Epithelial cell of umbilical artery (primary cell): ENCODE data around the gene MBLAC1. TPM values are rescaled to one million over a fixed set of nuclear protein-coding genes. Genes with fewer than 3 reads are reported as not detected.

ENCODE experiments used
- total RNA-seq: library from RNA; depleted of rRNA; stranded (reverse); fragments of >200 nt; gene quantifications from 2 replicates; pipeline ENCODE4 v1.2.3, GENCODE V29; 2014

The MBLAC1 gene, protein sequence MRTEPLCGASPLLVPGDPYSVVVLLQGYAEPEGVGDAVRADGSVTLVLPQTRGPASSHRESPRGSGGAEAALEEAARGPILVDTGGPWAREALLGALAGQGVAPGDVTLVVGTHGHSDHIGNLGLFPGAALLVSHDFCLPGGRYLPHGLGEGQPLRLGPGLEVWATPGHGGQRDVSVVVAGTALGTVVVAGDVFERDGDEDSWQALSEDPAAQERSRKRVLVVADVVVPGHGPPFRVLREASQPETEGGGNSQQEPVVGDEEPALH
- total RNA-seq: 2.7 and 2.9 TPM in 2 replicates

DNA sequence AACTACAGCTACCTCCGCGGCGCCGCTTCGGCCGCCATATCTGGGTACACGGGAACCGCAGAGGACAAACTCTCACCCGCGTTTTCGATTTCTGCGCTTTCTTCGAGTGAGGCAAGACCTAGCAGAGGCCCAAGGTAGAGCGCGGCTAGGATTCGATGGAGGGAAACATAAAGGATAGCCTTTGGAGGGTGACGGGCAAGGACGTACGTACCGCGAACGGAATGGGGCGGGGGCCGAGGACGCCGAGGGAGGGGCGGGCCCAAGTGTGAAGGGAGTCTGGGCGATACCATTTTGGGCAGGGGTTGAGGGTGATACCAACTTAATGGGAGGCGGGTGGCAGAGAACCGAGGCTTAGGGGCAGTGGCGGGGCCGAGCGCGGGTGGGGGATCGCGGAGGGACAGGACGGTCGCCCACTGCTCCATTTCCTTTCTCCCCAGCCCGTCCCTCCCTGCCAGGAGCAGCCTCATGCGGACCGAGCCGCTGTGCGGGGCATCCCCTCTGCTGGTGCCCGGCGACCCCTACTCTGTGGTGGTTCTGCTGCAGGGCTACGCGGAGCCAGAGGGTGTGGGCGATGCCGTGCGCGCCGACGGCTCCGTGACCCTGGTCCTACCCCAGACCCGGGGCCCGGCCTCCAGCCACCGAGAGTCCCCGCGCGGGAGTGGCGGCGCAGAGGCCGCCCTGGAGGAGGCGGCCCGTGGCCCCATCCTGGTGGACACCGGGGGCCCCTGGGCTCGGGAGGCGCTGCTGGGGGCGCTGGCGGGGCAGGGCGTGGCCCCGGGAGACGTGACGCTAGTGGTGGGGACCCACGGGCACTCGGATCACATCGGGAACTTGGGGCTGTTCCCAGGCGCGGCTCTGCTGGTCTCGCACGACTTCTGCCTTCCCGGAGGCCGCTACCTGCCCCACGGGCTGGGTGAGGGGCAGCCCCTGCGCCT, at the start of gene MBLAC1:
Gene MBLAC1, plus strand, starts transcription at position 37 of the 935 bp plus-strand sequence. Its CDS starts 429 bp downstream, at position 466.

DNA sequence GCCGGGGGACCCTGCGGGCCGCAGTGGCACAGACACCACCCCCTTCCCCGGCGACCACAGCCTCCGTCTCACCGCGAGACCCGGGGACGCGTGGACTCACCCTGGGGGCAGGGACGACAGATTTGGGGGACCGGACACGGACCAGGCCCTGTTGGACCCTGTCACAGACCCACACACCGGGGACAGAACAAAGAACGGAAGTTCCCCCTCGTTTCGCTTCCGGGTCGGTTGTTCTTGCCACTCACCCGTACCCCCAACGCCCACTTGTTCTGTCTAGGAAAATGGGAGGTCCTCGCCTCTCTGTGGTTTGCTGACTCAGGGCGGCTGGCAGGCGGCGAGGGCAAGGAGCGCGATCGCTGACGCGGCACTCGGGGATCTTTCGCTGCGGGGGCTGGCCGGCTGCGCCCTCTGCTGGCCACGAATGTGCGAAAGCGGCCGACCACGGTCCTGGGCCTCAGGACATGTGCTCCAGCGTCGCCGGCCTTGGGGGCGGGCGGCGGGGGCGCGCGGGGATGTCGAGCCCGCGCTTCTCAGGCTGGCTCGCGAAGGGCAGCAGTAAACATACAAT, 45.1 kb upstream of the MBLAC1 start, which contains the start of gene ZNF3:
Gene ZNF3, minus strand, starts transcription at position 189 of the 568 bp plus-strand sequence. CDS start 4,366 bp downstream, outside the sequence.

DNA sequence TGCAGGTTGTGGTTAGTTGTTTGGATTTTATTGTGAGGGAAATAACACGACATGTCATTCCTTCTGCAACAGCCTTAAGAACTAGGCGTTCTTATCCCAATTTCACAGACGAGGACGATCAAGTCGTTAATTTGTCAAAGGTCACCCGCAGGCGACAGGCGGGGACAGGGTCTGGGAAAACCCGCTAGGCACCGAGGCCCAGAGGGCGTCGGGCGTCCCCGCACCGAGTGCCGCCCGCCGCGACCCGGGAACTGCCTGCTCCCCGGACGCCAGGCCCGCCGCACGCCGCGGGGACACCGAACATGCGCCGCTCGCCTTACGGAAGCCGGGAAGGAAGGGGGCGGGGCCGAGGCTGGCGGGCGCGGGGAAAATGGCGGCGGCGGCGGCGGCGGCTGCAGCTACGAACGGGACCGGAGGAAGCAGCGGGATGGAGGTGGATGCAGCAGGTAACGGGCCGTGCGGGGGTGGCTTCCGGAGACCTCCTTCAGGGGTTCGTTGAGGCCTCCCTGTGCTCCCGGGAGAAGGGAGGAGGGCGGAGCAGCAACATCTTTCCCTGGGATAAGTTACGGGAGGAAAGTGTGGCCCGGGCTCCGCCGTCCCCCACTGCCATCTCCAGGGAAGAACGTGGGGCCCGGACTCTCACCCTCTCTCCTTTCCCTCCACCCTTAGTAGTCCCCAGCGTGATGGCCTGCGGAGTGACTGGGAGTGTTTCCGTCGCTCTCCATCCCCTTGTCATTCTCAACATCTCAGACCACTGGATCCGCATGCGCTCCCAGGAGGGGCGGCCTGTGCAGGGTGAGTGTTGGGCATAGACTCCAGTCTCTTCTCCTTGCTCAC, 37.9 kb upstream of the MBLAC1 start, which contains the start of gene COPS6:
Gene COPS6, plus strand, starts transcription at position 349 of the 837 bp plus-strand sequence. Its CDS starts 22 bp downstream, at position 371.

DNA sequence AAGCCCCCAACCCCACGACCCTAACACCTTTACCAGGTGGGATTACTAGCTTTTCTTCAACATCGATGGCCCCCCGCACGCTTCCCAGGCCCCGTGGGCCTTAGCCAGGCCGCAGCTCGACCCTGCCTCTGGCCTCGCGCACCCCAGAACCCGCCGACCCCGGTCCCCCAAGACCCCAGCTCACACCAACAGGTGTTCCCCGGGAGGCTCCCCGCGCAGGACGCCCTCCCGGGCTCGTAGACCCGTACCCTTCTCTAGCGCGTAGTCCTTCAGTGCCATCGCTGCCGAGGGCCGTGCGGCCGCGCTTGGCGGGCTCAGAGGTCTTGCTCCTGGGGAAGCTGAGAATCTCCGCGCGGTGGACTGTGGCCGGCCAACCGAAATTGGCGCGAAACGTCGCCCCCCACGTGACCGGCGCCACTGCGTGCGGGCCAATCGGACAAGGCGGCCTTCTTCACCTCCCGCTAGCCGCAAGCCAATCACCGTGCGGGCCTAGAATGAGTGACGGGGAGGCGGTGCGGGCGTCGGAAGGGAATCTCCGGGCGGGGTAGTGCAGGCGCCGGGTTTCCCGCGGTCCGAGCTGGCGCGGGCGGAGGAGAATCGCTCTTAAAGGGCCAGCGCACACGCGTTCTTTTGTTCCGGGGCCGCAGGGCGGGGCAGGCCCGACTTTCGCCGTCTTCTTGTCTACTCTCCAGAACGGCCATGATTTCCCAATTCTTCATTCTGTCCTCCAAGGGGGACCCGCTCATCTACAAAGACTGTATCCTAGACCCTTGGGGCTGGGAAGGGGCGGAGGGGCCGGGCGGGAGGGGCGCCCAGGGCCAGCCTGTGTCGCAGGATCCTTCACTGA, 25.5 kb upstream of the MBLAC1 start, which contains the start of the genes AP4M1 and MCM7:
Gene AP4M1, plus strand, starts transcription at position 628 of the 847 bp plus-strand sequence. Its CDS starts 72 bp downstream, at position 700.
Gene MCM7, minus strand, starts transcription at position 382 of the 847 bp plus-strand sequence. Its CDS starts 103 bp downstream, at position 279.

DNA sequence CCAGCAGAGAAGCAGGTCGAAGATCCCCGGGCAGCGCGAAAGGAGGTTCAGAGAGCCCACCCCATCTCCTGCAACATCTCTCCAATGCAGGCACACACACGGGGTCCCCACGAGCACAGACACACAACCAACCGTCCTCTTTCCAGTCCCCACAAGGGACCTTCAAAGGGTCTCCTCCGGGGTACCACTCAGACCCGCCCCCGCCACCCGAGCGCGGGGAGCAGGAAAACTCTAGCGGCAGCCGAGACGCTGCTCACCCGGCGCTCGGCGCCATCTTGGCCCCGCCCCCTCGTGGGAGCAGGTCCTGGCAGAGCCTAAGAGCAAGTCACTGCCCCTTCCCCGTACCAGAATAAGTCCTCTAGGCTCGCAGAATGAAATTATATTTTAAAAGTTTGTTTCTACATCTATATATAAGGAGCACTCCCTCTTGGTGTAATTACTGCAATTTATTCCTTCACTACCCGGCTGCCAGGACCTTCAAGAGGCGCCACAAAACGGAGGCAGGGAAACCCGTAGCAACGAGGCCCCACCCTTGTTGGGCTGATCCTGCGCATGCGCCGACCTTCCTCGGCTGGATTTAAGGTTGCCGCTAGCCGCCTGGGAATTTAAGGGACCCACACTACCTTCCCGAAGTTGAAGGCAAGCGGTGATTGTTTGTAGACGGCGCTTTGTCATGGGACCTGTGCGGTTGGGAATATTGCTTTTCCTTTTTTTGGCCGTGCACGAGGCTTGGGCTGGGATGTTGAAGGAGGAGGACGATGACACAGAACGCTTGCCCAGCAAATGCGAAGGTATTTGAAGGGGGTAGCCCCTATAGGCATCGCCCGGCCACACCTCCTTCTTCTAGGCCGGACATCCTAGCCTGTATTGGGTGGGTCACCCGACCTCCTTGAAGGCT, 7.4 kb upstream of the MBLAC1 start, which contains the start of the genes CNPY4 and TAF6:
Gene CNPY4, plus strand, starts transcription at position 563 of the 898 bp plus-strand sequence. Its CDS starts 111 bp downstream, at position 674.
Gene TAF6, minus strand, starts transcription at position 287 of the 898 bp plus-strand sequence. CDS start 5,149 bp downstream, outside the sequence.

DNA sequence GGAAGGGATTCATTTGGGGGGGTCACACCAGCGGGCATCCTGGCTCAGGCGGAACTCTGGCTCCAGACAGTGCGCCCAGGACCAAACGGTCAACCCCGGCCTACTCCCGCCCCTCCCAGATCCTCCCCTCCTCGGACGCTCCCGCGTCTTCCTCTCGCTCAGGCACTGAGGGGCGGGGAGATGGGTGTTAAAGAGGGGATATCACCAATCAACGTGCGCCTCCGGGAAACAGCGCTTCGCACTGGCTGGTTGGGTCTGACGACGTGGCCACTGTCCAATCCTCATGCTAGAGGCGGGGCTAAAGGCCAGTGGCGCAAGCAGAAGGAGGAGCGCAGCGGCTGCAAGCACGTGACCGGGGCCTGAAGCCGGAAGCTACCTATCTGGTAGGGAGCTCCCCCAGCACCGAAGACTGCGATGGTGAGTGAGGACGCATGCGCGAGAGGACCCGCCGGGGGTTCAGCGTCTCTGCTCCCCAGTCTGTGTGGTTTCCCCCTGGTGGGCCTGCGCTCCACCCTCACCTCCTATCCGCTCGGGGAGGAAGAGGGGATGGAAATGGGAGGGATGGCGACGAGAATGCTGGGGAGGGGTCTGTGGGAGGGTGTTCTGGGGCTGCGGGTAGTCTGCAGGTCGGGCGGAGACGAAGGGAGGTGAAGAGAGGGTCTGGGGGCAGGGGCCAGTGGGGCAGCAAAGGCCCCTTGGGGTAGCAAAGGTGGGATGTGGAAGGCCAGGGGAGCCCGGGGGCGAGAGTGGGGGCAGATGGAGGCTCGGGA, 22.0 kb downstream of the MBLAC1 start, which contains the start of gene LAMTOR4:
Gene LAMTOR4, plus strand, starts transcription at position 360 of the 770 bp plus-strand sequence. Its CDS starts 55 bp downstream, at position 415.

DNA sequence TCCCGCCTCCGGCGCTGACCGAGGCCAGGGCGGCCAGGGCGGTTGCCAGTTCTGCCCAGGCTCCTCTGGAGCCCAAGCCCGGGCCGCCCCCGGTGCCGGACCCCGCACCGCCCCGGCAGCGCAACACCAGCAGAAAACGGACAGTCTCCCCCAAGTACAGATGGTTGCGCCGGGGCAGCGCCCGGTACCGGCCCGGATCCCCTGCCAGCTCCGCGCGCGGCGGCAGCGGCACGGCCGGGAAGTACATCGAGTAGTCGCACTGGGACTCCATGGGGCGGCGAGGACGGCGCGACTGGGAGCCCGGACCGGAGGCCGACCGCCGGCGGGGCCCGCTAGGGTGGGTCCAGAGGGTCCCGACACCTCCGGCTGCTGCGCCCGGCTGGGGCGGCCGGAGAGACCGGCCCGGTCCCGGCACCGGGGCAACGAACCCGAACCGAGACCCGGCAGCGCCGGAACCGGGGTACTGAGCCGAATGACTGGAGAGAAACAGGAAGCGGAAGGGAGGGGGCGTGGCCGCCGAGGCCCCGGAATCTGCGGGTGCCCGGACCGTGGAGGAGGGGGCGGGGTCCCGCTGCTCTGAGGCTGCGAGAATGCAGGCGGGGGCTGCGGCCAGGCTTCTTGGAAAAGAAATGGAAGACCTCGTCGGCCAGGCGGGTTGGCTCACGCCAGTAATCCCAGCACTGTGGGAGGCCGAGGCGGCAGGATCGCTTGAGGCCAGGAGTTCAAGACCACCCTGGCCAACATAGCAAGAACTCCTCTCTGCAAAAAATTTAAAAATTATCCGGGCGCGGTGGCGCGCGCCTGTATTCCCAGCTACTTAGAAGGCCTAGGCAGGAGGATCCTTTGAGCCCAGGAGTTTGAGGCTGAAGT, 31.7 kb downstream of the MBLAC1 start, which contains the start of gene TRAPPC14:
Gene TRAPPC14, minus strand, starts transcription at position 495 of the 870 bp plus-strand sequence. Its CDS starts 224 bp downstream, at position 271.

DNA sequence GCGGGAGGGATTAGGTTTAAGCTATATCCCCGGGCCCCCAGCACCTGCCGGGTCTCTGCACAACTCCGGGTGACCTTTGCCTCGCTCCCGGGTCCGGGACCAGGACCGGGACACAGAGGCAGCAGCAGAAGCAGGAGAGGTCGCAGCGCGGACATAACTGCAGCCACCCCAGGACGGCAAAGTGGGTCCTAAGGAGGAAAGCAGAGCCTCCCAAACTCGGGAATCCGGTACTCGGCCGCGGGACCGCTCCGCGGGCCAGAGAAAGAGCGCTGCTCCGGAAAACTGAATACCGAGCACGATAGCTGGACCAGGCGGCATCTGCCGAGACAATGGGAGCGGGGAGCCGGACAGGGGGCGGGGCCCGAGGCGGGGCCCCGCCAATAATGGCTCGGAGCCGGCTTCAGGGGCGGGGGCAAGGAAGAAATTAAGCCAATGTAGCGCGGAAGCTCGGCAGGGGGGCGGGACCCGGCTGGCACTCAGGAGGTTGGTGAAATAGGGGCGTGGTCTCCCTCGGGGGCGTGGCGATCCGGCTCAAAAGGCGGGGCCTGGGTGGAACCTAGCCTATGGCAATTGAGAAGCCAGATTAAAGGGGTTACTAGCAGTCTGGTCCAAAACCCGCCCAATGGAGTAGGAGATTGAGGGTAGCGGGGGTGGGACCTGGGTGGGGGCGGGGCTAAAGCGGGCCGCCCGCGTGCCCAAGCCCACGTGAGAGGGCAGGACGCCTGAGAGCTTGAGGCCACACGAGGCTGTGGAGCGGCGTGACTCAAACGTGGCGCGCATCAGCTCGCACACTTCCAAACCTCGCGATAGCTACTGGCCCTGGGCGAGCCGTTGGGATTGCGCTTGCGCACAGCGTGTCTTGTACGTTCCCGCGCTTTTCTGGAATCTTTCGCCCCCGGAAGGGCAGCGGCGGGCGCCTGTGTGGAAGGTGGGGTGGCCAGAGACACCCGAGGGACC, 50.6 kb downstream of the MBLAC1 start, which contains the start of the genes GPC2 and STAG3:
Gene GPC2, minus strand, starts transcription at position 337 of the 957 bp plus-strand sequence. Its CDS starts 182 bp downstream, at position 155.
Gene STAG3, plus strand, starts transcription at position 874 of the 957 bp plus-strand sequence. CDS start 2,639 bp downstream, outside the sequence.

Other genes starting within 250 kb of the MBLAC1 start
- gene OR2AE1, start 249.9 kb upstream of the MBLAC1 start, total RNA-seq: 0.30 TPM in 1 of 2 replicates, not detected in the other
- 15.6 and 16.3 TPM in 2 replicates for gene TRIM4, start 207.4 kb upstream of the MBLAC1 start, total RNA-seq
- gene GJC3, start 197.3 kb upstream of the MBLAC1 start, total RNA-seq: 0.30 TPM in 1 of 2 replicates, not detected in the other
- not detected in 2 replicates for gene AZGP1, start 150.9 kb upstream of the MBLAC1 start, total RNA-seq
- 27.5 and 32.8 TPM in 2 replicates for gene ZKSCAN1, start 111.4 kb upstream of the MBLAC1 start, total RNA-seq
- gene ZSCAN21, start 77.2 kb upstream of the MBLAC1 start, total RNA-seq: 7.1 and 8.4 TPM in 2 replicates
- gene ZNF3, start 45.2 kb upstream of the MBLAC1 start, total RNA-seq: 26.3 and 26.6 TPM in 2 replicates
- gene COPS6, start 38.0 kb upstream of the MBLAC1 start, total RNA-seq: 109 and 112 TPM in 2 replicates
- 104 and 124 TPM in 2 replicates for gene MCM7, start 25.6 kb upstream of the MBLAC1 start, total RNA-seq
- 25.3 and 38.8 TPM in 2 replicates for gene AP4M1, start 25.3 kb upstream of the MBLAC1 start, total RNA-seq
- 31.2 and 32.5 TPM in 2 replicates for gene TAF6, start 7.6 kb upstream of the MBLAC1 start, total RNA-seq
- gene CNPY4, start 7.3 kb upstream of the MBLAC1 start, total RNA-seq: 30.5 and 50.3 TPM in 2 replicates
- 134 and 148 TPM in 2 replicates for gene LAMTOR4, start 22.0 kb downstream of the MBLAC1 start, total RNA-seq
- gene TRAPPC14, start 31.8 kb downstream of the MBLAC1 start, total RNA-seq: 5.5 and 6.2 TPM in 2 replicates
- gene GAL3ST4, start 41.6 kb downstream of the MBLAC1 start, total RNA-seq: 0.61 and 0.65 TPM in 2 replicates
- 6.8 and 7.0 TPM in 2 replicates for gene GPC2, start 50.4 kb downstream of the MBLAC1 start, total RNA-seq
- 0.65 and 1.1 TPM in 2 replicates for gene STAG3, start 51.0 kb downstream of the MBLAC1 start, total RNA-seq
- not detected in 2 replicates for gene PVRIG, start 93.0 kb downstream of the MBLAC1 start, total RNA-seq
- gene SPDYE3, start 180.7 kb downstream of the MBLAC1 start, total RNA-seq: not detected in 2 replicates
- 3.9 and 6.4 TPM in 2 replicates for gene PILRB, start 231.2 kb downstream of the MBLAC1 start, total RNA-seq
- not detected in 2 replicates for gene PILRA, start 246.5 kb downstream of the MBLAC1 start, total RNA-seq